Activated CD8-positive, alpha-beta T cell treated with anti-CD3 and anti-CD28 coated beads, Interleukin-2, amount 10 ng/mL, durations not matched to agents 7 days and 5 days (primary cell): ENCODE measurements around the gene DIAPH3. TPM values are rescaled to one million over a fixed set of nuclear protein-coding genes. Genes with fewer than 3 reads are reported as not detected.
A peak's percentile ranks its signal among the peaks of the same experiment; 100 is the strongest.
"Not testable (repeated sequence)": the region's sequence is repeated elsewhere in the genome, so short reads cannot be mapped to it uniquely, and the experiment has no call there.

Experiments used
- ATAC-seq: fragments of 150-1000 bp; cut with Tn5 transposase; one replicate; pipeline ENCODE4 v1.10.0; 2021; ENCODE audit warnings: moderate library complexity
- CTCF ChIA-PET: fragments of 350-600 bp; sonication (Branson Sonifier 250); formaldehyde crosslinking; loops from one replicate; lab custom pipeline; 2021; ENCODE audit warnings: antibody characterized with exemption; lab: Charles Lee
- POLR2A ChIA-PET: fragments of 350-600 bp; sonication (Branson Sonifier 250); formaldehyde crosslinking; loops from one replicate; lab custom pipeline; 2021; ENCODE audit warnings: antibody characterized with exemption; lab: Charles Lee
- DNase-seq: peaks from one replicate; pipeline ENCODE4 v3.0.0-alpha.2; 2020
- H3K27ac Mint-ChIP-seq: one replicate; pipeline ENCODE4 v1.8.0; 2021; ENCODE audit warnings: mild to moderate bottlenecking, mixed read lengths
- H3K27me3 Mint-ChIP-seq: one replicate; pipeline ENCODE4 v1.8.0; 2021; ENCODE audit warnings: low read depth, mixed read lengths
- H3K36me3 Mint-ChIP-seq: one replicate; pipeline ENCODE4 v1.8.0; 2021; ENCODE audit warnings: low read depth, mixed read lengths
- H3K4me1 Mint-ChIP-seq: one replicate; pipeline ENCODE4 v1.8.0; 2021; ENCODE audit warnings: low read depth, mixed read lengths
- H3K4me3 Mint-ChIP-seq: one replicate; pipeline ENCODE4 v1.8.0; 2021; ENCODE audit warnings: mild to moderate bottlenecking, mixed read lengths
- H3K9me3 Mint-ChIP-seq: one replicate; pipeline ENCODE4 v1.8.0; 2022; ENCODE audit warnings: mixed read lengths; ENCODE audit not compliant: insufficient read depth
- total RNA-seq, 2 experiments: library from RNA; stranded (reverse); gene quantifications; one replicate each; pipeline ENCODE4 v1.2.3, GENCODE V29; 2021

The DIAPH3 gene
- total RNA-seq, result 10 to 100 TPM; 25.9 to 26.8 TPM

DNA sequence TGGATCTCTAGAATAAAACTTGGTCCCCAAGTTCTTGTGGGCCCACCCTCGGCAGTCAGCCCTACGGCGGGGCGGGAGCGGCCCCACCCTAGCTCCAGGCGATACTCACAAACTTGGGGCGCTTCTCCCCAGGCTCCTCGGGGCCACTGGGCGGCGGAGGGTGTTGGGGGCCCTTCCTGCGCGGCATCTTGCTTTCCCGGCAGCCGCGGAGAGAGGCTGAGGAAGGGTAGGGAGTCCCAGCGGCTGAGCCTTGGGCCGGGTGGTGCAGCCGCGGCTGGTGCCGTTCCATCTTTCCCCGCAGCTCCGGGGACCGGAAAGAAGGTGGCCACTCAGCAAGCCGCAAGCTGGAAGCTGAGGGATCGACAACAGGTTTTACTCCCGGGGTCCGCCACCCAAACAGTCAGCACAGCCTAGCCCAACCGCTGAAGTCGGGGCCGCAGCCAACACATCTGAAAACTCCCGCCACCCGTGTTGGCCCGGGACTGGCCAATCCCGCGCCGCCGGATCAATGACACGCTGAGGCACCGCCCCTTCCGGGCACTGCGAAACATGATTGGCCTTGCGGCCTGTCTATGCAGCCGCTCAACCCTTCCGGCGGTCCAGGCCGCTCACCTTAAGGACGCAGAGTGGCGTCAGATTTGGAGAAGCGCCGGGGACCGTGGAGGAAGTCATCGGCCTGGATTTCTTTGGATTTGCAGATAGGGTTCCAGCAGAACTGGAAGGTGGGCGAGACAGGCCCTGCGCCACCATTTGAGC, at the start of gene DIAPH3:
Gene DIAPH3, minus strand, starts transcription at position 451 of the 756 bp plus-strand sequence. Its CDS starts 162 bp downstream, at position 289.
- peak; percentile 96 for DNase-seq
- Mint-ChIP-seq H3K4me1 (peaks cover 36% of the 10 kb centered on the region), H3K4me3 (peak within 1 kb of the TSS; percentile 94), H3K36me3 (peaks cover 18% of the 10 kb centered on the region), H3K9me3 (no peaks in the 10 kb centered on the region), H3K27me3 (no peaks in the 10 kb centered on the region), H3K27ac (peak within 1 kb of the TSS; percentile 95)
- POLR2A ChIA-PET, result interaction anchor here (0.9 to 1.1 kb wide), 2 partner anchors 25 to 216 kb away, joined by 3 to 5 read pairs; no protein-coding TSS in a partner anchor
- ATAC-seq, result peak; percentile 99
- CTCF ChIA-PET, result interaction anchor here (1.4 kb wide), 1 partner anchor 17 kb away, joined by 4 read pairs; no protein-coding TSS in a partner anchor

DNA sequence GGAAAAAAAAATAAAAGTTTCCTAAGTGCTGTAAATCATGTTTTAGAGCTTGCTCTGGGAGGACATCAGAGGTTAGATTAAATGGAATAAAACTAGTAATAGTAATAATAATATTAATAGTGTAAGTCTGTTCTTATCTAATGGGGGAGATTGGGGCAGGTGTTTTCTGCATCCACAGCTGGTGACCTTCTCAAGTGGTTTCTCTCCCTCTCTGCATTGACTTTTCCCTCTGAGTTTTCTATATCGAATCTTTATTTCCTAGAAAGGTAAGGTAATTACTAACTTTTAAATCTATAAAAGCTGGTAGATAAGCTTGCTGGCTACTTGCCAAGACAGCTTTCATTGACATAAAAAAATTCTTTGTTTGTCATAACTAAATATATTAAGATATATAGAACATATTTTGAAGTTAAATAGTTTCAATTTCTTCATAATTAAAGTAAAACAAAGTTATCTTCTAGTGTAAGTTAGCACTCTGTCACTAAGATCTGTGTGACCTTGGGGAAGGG, 49.6 kb upstream of the DIAPH3 start:
- H3K9me3 Mint-ChIP-seq, result no peaks in the 10 kb centered on the region
- H3K27me3 Mint-ChIP-seq, result peaks cover 11% of the 10 kb centered on the region
- DNase-seq, result no peak
- no peaks in the 10 kb centered on the region for H3K36me3 Mint-ChIP-seq
- H3K4me3 Mint-ChIP-seq, result no peak overlapping the region
- CTCF ChIA-PET, result no interaction called here
- no peak overlapping the region for H3K27ac Mint-ChIP-seq
- no peaks in the 10 kb centered on the region for H3K4me1 Mint-ChIP-seq
- POLR2A ChIA-PET, result no interaction called here
- no peak for ATAC-seq

DNA sequence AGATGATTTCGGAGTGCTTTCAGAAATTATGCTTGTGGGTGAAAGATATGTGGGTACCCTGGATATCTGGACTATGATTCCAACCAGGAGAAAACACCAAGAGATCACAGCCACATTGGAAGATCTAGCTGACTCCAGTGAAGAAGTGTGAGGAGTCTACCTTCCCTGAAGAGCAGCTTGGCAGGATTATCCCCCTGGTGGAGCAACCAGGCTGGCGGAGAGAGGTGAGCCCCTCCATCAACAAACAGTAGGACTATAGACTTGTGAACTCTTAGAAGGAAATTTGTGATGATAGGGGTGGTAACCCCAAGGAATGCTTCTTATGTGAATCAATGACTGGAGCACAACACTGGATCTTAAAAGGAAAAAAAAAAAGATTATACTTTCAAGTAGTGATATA, 47.8 kb upstream of the DIAPH3 start:
- Mint-ChIP-seq H3K4me1 (no peaks in the 10 kb centered on the region), H3K27ac (no peak overlapping the region), H3K4me3 (no peak overlapping the region), H3K9me3 (no peaks in the 10 kb centered on the region), H3K36me3 (no peaks in the 10 kb centered on the region), H3K27me3 (peaks cover 9% of the 10 kb centered on the region)
- ATAC-seq (no peak), DNase-seq (no peak)
- ChIA-PET CTCF (no interaction called here), POLR2A (no interaction called here)

DNA sequence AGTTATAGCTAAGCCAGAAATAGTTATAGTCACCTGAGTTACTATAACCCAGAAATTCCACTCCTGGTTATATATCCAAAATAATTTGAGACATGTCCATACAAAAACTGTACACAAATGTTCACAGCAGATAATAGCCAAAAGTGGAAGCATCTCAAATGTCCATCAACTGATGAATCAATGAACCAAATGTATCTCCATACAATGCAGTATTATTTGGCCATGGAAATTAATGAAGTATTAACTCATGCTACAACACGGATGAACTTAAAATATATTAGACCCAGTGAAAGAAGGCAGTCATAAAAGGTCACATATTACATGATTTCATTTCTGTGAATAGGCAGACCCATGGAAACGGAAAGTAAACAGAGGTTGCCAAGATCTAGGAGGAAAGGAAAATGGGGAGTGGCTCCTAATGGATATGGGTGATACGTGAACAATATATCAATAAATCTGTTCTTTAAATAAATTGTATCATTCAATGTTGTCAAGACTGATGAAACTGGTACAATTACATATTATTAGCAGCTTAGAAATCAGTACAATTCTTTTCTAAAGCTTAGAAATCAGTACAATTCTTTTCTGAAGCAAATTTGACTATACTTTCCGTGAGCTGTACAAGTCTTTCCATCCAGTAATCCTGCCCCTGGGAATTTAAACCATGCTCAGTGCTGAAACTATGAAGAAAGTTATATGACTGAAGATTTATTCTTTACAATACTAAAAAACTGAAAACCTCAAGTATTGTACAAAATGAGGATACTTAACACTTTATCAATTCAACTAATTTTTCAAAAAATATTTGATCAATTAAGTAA, 47.0 kb upstream of the DIAPH3 start:
- Mint-ChIP-seq H3K4me1 (no peaks in the 10 kb centered on the region), H3K27me3 (peaks cover 11% of the 10 kb centered on the region), H3K36me3 (no peaks in the 10 kb centered on the region), H3K27ac (no peak overlapping the region), H3K4me3 (no peak overlapping the region), H3K9me3 (no peaks in the 10 kb centered on the region)
- CTCF ChIA-PET, result no interaction called here
- POLR2A ChIA-PET, result no interaction called here
- ATAC-seq, result no peak
- DNase-seq, result no peak

- DNase-seq, H3K4me1 Mint-ChIP-seq, H3K4me3 Mint-ChIP-seq, CTCF ChIA-PET, POLR2A ChIA-PET, H3K36me3 Mint-ChIP-seq, ATAC-seq, H3K27me3 Mint-ChIP-seq, H3K9me3 Mint-ChIP-seq, H3K27ac Mint-ChIP-seq: not testable (repeated sequence)
These were observed 41.8 kb upstream of the DIAPH3 start for GRCh38 chr13:60205499-60205898.

DNA sequence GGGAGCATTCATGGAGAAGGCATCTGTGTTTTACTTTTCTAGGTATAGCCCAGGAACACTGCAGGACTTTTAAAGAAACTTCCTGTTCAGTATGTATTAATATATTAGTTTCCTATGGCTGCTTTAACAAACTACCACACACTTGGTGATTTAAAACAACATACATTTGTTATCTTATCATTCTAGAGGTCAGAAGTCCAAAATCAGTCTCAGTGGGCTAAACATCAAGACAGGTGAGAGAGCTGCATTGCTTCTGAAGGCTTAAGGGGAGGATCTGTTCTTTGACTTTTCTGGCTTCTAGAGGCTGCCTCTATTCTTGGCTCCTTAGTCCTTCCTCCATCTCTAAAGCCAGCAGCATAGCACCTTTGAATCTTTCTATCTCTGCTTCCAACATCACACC, 37.6 kb upstream of the DIAPH3 start:
- no peak for ATAC-seq
- H3K27ac Mint-ChIP-seq, result no peak overlapping the region
- POLR2A ChIA-PET, result no interaction called here
- no peaks in the 10 kb centered on the region for H3K9me3 Mint-ChIP-seq
- H3K27me3 Mint-ChIP-seq, result peaks cover 2% of the 10 kb centered on the region
- H3K36me3 Mint-ChIP-seq, result no peaks in the 10 kb centered on the region
- CTCF ChIA-PET, result no interaction called here
- no peaks in the 10 kb centered on the region for H3K4me1 Mint-ChIP-seq
- DNase-seq, result no peak
- no peak overlapping the region for H3K4me3 Mint-ChIP-seq

DNA sequence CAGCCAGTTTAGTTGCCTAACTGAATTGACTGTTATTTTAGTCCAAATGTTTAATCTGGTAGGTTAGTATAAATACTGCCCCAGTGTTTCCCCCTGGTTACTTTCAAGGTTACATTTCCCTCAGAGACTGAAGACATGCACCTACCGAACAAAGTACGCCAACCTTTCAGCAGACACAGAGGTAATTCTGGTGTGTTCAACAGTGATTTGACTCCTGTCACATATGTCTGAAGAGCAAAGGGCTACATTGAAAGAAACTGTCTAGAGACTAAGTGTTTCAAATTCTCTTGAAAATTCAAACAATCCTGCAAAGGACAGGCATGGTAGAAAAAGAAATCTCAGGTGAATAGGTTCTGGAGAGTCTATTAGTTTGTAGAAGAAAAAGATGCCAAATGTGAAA, 32.2 kb upstream of the DIAPH3 start:
- H3K27me3 Mint-ChIP-seq, result peaks cover 16% of the 10 kb centered on the region
- H3K9me3 Mint-ChIP-seq, H3K4me1 Mint-ChIP-seq, CTCF ChIA-PET, H3K27ac Mint-ChIP-seq, POLR2A ChIA-PET, H3K36me3 Mint-ChIP-seq, ATAC-seq, DNase-seq, H3K4me3 Mint-ChIP-seq: not testable (repeated sequence)

GRCh38 chr13:60182907-60183306, 19.2 kb upstream of the DIAPH3 start:
- ATAC-seq (no peak), DNase-seq (no peak)
- no peaks in the 10 kb centered on the region for H3K4me1 Mint-ChIP-seq

GRCh38 chr13:60178327-60178726, 14.6 kb upstream of the DIAPH3 start:
- CTCF ChIA-PET, result no interaction called here
- Mint-ChIP-seq H3K27ac (no peak overlapping the region), H3K4me3 (no peak overlapping the region), H3K27me3 (peaks cover 16% of the 10 kb centered on the region), H3K4me1 (no peaks in the 10 kb centered on the region), H3K36me3 (no peaks in the 10 kb centered on the region), H3K9me3 (no peaks in the 10 kb centered on the region)
- POLR2A ChIA-PET, result no interaction called here
- DNase-seq, result no peak
- no peak for ATAC-seq

More at GRCh38 chr13:60182907-60183306, 19.2 kb upstream of the DIAPH3 start:
- peaks cover 8% of the 10 kb centered on the region for H3K27me3 Mint-ChIP-seq
- H3K27ac Mint-ChIP-seq, result no peak overlapping the region
- ChIA-PET CTCF (no interaction called here), POLR2A (no interaction called here)
- no peaks in the 10 kb centered on the region for H3K9me3 Mint-ChIP-seq
- no peaks in the 10 kb centered on the region for H3K36me3 Mint-ChIP-seq
- H3K4me3 Mint-ChIP-seq, result no peak overlapping the region

DNA sequence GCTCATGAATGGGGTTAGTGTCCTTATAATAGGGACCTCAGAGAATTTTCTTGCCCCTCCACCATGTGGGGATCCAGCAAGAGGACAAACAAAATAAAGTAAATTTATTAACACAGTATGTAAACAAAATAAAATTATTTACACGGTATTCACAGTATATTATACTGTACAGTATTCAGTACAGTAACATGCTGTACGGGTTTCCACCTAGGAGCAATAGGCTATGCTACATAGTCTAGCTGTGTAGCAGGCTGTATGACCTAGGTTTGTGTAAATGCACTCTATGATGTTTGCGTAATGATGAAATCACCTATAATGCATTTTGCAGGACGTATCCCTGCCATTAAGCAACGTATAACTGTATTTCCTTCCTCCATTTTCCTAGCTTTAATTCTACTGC, 11.8 kb upstream of the DIAPH3 start:
- POLR2A ChIA-PET, result no interaction called here

GRCh38 chr13:60174113-60174512, 10.4 kb upstream of the DIAPH3 start:
- ChIA-PET POLR2A (no interaction called here), CTCF (no interaction called here)
- no peak for DNase-seq
- peaks cover 17% of the 10 kb centered on the region for H3K27me3 Mint-ChIP-seq
- no peak overlapping the region for H3K27ac Mint-ChIP-seq
- H3K4me1 Mint-ChIP-seq, result no peaks in the 10 kb centered on the region
- ATAC-seq, result no peak
- H3K36me3 Mint-ChIP-seq, result no peaks in the 10 kb centered on the region
- H3K4me3 Mint-ChIP-seq, result no peak overlapping the region
- H3K9me3 Mint-ChIP-seq, result no peaks in the 10 kb centered on the region

More for the DNA sequence above, 11.8 kb upstream of the DIAPH3 start:
- DNase-seq, result no peak
- Mint-ChIP-seq H3K27ac (no peak overlapping the region), H3K4me1 (no peaks in the 10 kb centered on the region), H3K4me3 (no peak overlapping the region), H3K27me3 (peaks cover 16% of the 10 kb centered on the region), H3K36me3 (no peaks in the 10 kb centered on the region), H3K9me3 (no peaks in the 10 kb centered on the region)
- CTCF ChIA-PET, result no interaction called here
- ATAC-seq, result no peak

DNA sequence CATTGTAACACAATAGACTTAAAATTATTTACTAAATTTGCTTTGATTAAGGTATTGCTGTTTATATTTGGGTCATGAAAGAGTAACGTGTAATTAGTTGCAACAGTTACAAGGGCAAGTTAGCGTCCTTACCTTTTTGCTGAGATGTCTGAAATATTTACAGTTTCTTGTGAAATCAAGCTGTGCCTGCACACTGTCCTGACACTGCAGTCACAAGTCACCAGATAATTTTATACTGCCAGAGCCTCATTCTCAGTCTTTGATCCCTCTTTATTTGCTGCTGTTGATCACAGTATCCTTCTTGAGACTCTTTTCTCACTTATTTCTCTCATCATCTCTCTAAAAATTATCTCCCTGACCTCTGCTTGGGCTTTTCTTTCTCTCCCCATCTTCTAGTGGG, 8.4 kb upstream of the DIAPH3 start:
- no peak overlapping the region for H3K27ac Mint-ChIP-seq
- POLR2A ChIA-PET, result no interaction called here
- no peak overlapping the region for H3K4me3 Mint-ChIP-seq
- no peaks in the 10 kb centered on the region for H3K4me1 Mint-ChIP-seq
- H3K27me3 Mint-ChIP-seq, result peaks cover 17% of the 10 kb centered on the region
- no peaks in the 10 kb centered on the region for H3K36me3 Mint-ChIP-seq
- CTCF ChIA-PET, result no interaction called here
- ATAC-seq (no peak), DNase-seq (no peak)
- H3K9me3 Mint-ChIP-seq, result no peaks in the 10 kb centered on the region
